Testis (tissue), 2 donors: ENCODE measurements around the gene KCND3.

Source experiments
- CTCF ChIP-seq, 3 experiments: fragments of 450-650 bp in 2 of 3; fragments of 200-600 bp in 1 of 3; sonication (generic) in 1 of 3; IDR thresholded peaks; one replicate each; pipeline ENCODE4 v1.5.1; 2016 to 2019; ENCODE audit warnings: antibody characterized with exemption in 3 of 3, mild to moderate bottlenecking in 2 of 3, moderate library complexity in 1 of 3
- POLR2A ChIP-seq: fragments of 450-650 bp; IDR thresholded peaks from one replicate; pipeline ENCODE4 v1.6.1; 2017; ENCODE audit warnings: antibody characterized with exemption, mild to moderate bottlenecking, moderate library complexity

GRCh38 chr1:111963985-111964738, 25.3 kb downstream of the KCND3 start:
- TF ChIP-seq POLR2A: no peak
- TF ChIP-seq CTCF (IDR thresholded peaks at IDR 0.05): no peak
